AG04450 (cell line): Measurements from ENCODE around the gene TINCR. TPM values are rescaled to one million over a fixed set of nuclear protein-coding genes. Genes with fewer than 3 reads are reported as not detected.

Experiments
- CTCF ChIA-PET: fragments of 300-600, 350-600 bp; formaldehyde crosslinking; extraction: SDS; loops from one replicate; lab custom pipeline; 2022; ENCODE audit warnings: antibody characterized with exemption, inconsistent platforms; lab: Charles Lee
- POLR2A ChIA-PET: fragments of 350-600 bp; formaldehyde crosslinking; extraction: SDS; loops from one replicate; lab custom pipeline; 2021; ENCODE audit warnings: antibody characterized with exemption, inconsistent platforms; lab: Yijun Ruan, JAX
- DNase-seq: peaks from one replicate; pipeline ENCODE4 v3.0.0-alpha.2; 2011; ENCODE audit warnings: low read depth, low spot score
- H3K27ac ChIP-seq: one replicate; pipeline ENCODE4 v1.5.1; 2012; ENCODE audit warnings: low read depth, low read length, control low read depth
- H3K27me3 ChIP-seq: one replicate; pipeline ENCODE4 v1.6.0; 2012; ENCODE audit warnings: low read length; ENCODE audit not compliant: control insufficient read depth, insufficient read depth
- H3K4me3 ChIP-seq: 2 replicates; pipeline ENCODE4 v1.5.1; 2011; ENCODE audit warnings: mild to moderate bottlenecking, low read depth, low read length, control low read depth
- H3K9me3 ChIP-seq: 2 replicates; pipeline ENCODE4 v1.5.1; 2012; ENCODE audit warnings: low read length; ENCODE audit not compliant: control insufficient read depth, insufficient read depth
- polyA plus RNA-seq: library from polyadenylated mRNA; depleted of rRNA; stranded (reverse); fragments of >200 nt; gene quantifications from 2 replicates; pipeline ENCODE4 v1.2.3, GENCODE V29; 2011
- TF ChIP-seq, protein P1 (sequence below): IDR thresholded peaks from 2 replicates; pipeline ENCODE4 v1.5.1; 2011; ENCODE audit warnings: low read depth, low read length, control low read depth, inconsistent platforms

TINCR gene
- polyA plus RNA-seq, 1 experiment, result 0.04 TPM

GRCh38 chr19:5567970-5568407, 236 bp upstream of the TINCR start:
- no peak for DNase-seq
- Histone ChIP-seq H3K9me3 (peaks cover 2% of the 10 kb centered on the region; the same call in 1 of the 2 replicates), H3K4me3 (no peak overlapping the region), H3K27ac (no peak overlapping the region), H3K27me3 (peaks cover 22% of the 10 kb centered on the region)
- ChIA-PET CTCF (no interaction called here), POLR2A (interaction anchor here (0.6 kb wide), 1 partner anchor 46 kb away, joined by 5 read pairs; no protein-coding TSS in a partner anchor)
- TF ChIP-seq, protein P1, sequence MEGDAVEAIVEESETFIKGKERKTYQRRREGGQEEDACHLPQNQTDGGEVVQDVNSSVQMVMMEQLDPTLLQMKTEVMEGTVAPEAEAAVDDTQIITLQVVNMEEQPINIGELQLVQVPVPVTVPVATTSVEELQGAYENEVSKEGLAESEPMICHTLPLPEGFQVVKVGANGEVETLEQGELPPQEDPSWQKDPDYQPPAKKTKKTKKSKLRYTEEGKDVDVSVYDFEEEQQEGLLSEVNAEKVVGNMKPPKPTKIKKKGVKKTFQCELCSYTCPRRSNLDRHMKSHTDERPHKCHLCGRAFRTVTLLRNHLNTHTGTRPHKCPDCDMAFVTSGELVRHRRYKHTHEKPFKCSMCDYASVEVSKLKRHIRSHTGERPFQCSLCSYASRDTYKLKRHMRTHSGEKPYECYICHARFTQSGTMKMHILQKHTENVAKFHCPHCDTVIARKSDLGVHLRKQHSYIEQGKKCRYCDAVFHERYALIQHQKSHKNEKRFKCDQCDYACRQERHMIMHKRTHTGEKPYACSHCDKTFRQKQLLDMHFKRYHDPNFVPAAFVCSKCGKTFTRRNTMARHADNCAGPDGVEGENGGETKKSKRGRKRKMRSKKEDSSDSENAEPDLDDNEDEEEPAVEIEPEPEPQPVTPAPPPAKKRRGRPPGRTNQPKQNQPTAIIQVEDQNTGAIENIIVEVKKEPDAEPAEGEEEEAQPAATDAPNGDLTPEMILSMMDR, result no peak

DNA sequence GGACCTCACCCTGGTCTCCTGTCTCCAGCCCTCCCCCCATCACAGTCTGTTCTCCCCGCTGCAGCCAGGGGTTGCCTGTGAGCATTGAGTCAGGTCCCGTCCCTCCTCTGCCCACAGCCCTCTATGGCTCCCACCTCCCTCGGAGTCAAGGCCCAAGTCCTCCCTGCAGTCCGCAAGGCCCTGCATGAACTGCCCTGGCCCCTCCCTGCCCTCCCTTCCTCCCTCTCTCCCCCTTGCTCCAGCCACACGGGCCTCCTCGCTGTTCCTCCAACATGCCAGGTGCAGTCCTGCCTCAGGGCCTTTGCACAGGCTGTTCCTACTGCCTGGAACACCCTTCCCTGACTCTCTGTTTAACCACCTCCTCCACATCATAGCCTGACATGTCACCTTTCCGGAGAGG, 2.8 kb downstream of the TINCR start:
- TF ChIP-seq, protein P1, result peak; percentile 7; the same call in 1 of the 2 replicates
- no peak overlapping the region for H3K4me3 ChIP-seq
- ChIA-PET POLR2A (no interaction called here), CTCF (no interaction called here)
- H3K9me3 ChIP-seq, result peaks cover 18% of the 10 kb centered on the region
- peaks cover 38% of the 10 kb centered on the region for H3K27me3 ChIP-seq
- no peak overlapping the region for H3K27ac ChIP-seq
- DNase-seq, result no peak

- ChIA-PET CTCF (no interaction called here), POLR2A (no interaction called here)
- TF ChIP-seq, protein P1, result no peak
- no peak for DNase-seq
- Histone ChIP-seq H3K4me3 (no peak overlapping the region), H3K27me3 (peaks cover 42% of the 10 kb centered on the region), H3K27ac (no peak overlapping the region), H3K9me3 (peaks cover 18% of the 10 kb centered on the region)
Observed at GRCh38 chr19:5563935-5564612, 3.7 kb downstream of the TINCR start.

GRCh38 chr19:5563008-5563431, 4.7 kb downstream of the TINCR start:
- POLR2A ChIA-PET, result no interaction called here
- Histone ChIP-seq H3K27me3 (peaks cover 49% of the 10 kb centered on the region), H3K9me3 (peaks cover 18% of the 10 kb centered on the region), H3K4me3 (no peak overlapping the region), H3K27ac (no peak overlapping the region)
- CTCF ChIA-PET, result no interaction called here
- no peak for DNase-seq
- TF ChIP-seq, protein P1, result peak; percentile 11; the same call in 1 of the 2 replicates

DNA sequence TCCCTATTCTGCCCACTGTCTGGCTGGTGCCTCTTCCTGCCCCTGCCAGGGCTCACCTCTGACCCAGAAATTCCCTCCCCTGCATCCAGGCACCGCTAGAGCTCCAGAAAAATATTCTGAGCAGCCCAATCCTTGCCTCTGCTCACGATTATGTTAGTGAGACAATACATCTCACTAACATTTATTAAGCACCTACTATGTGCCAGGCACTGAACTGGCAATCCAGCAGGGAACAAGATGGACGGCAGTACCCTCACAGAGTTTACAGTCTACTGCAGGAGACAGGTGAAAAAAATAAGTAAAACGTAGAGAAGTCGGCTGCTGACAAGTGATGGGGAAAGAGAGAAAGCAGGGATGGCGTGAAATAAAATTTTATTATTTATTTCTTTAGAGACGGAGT, 5.5 kb downstream of the TINCR start:
- H3K9me3 ChIP-seq, result peaks cover 18% of the 10 kb centered on the region
- no peak overlapping the region for H3K27ac ChIP-seq
- no peak for DNase-seq
- TF ChIP-seq, protein P1, result no peak
- ChIA-PET POLR2A (no interaction called here), CTCF (no interaction called here)
- H3K27me3 ChIP-seq, result peaks cover 52% of the 10 kb centered on the region
- no peak overlapping the region for H3K4me3 ChIP-seq
